Measurements from ENCODE around the gene MRPL12. TPM values are rescaled to one million over a fixed set of nuclear protein-coding genes. Genes with fewer than 3 reads are reported as not detected.

MRPL12 gene
- total and polyA plus RNA-seq, 4 donors, result 9.1 to 121 (median 59.3) TPM

- TF ChIP-seq TAF1 (conservative IDR thresholded peaks at IDR 0.05), result no peak
- TF ChIP-seq GABPA (IDR thresholded peaks at IDR 0.05 in 1 of 2, conservative IDR thresholded peaks at IDR 0.05 in 1 of 2), result no peak
- no peak for TF ChIP-seq ZBTB33 (IDR thresholded peaks at IDR 0.05)
- TF ChIP-seq MAX (IDR thresholded peaks at IDR 0.05), result no peak
- no peak for TF ChIP-seq ATF3 (IDR thresholded peaks at IDR 0.05)
- TF ChIP-seq RXRA (IDR thresholded peaks at IDR 0.05), result no peak
- TF ChIP-seq YY1 (IDR thresholded peaks at IDR 0.05), result no peak
- TF ChIP-seq EGR1 (IDR thresholded peaks at IDR 0.05; ENCODE audit: low read depth in 2 of 2), result no peak
- no peak for TF ChIP-seq CTCF (IDR thresholded peaks at IDR 0.05; ENCODE audit: low read depth, low read length, missing input control)
- TF ChIP-seq RAD21 (IDR thresholded peaks at IDR 0.05), result no peak
- no peak for TF ChIP-seq JUND (IDR thresholded peaks at IDR 0.05)
- TF ChIP-seq NR2F2 (IDR thresholded peaks at IDR 0.05), result no peak
- no peak for TF ChIP-seq FOXA1 (IDR thresholded peaks at IDR 0.05)
- TF ChIP-seq FOXA2 (IDR thresholded peaks at IDR 0.05), result no peak
- TF ChIP-seq HNF4G (IDR thresholded peaks at IDR 0.05), result no peak
- TF ChIP-seq SP1 (IDR thresholded peaks at IDR 0.05), result no peak
- Histone ChIP-seq H3K27ac (ENCODE audit: low read depth in 1 of 2, low read length in 2 of 2) (no peak overlapping the region), H3K4me1 (ENCODE audit: control insufficient read depth in 4 of 4, insufficient read depth in 4 of 4, low read length in 3 of 4) (peaks cover 15 to 58% (median 44%) of the 10 kb centered on the region in 4 donors), H3K4me3 (ENCODE audit: low read depth in 1 of 3, low read length in 3 of 3) (no peak overlapping the region), H3K36me3 (ENCODE audit: control insufficient read depth in 4 of 4, insufficient read depth in 3 of 4, low read depth in 1 of 4, low read length in 3 of 4) (peaks cover 0 to 7% (median 4%) of the 10 kb centered on the region in 4 donors), H3K9me3 (ENCODE audit: control insufficient read depth in 4 of 4, low read length in 3 of 4) (no peaks in the 10 kb centered on the region), H3K27me3 (ENCODE audit: control insufficient read depth in 4 of 4, insufficient read depth in 4 of 4, low read length in 3 of 4) (no peaks in the 10 kb centered on the region), H3K9ac (ENCODE audit: low read depth in 1 of 2, low read length in 2 of 2) (no peak overlapping the region)
- no peak for DNase-seq (ENCODE audit: low spot score)
- WGBS, result 93% methylated on average over 32 of the region's 32 CpGs
Measured at GRCh38 chr17:81715107-81715871, 12.1 kb downstream of the MRPL12 start.

- TF ChIP-seq ATF3 (IDR thresholded peaks at IDR 0.05), result no peak
- TF ChIP-seq RXRA (IDR thresholded peaks at IDR 0.05), result no peak
- no peak for TF ChIP-seq JUND (IDR thresholded peaks at IDR 0.05)
- TF ChIP-seq YY1 (IDR thresholded peaks at IDR 0.05), result no peak
- TF ChIP-seq RAD21 (IDR thresholded peaks at IDR 0.05), result no peak
- no peak for TF ChIP-seq CTCF (IDR thresholded peaks at IDR 0.05; ENCODE audit: low read depth, low read length, missing input control)
- TF ChIP-seq REST (IDR thresholded peaks at IDR 0.05), result no peak
- TF ChIP-seq MAX (IDR thresholded peaks at IDR 0.05), result no peak
- TF ChIP-seq EGR1 (IDR thresholded peaks at IDR 0.05; ENCODE audit: low read depth in 2 of 2), result no peak
- TF ChIP-seq FOXA1 (IDR thresholded peaks at IDR 0.05), result no peak
- no peak for TF ChIP-seq FOXA2 (IDR thresholded peaks at IDR 0.05)
- no peak for TF ChIP-seq NR2F2 (IDR thresholded peaks at IDR 0.05)
- Histone ChIP-seq H3K36me3 (ENCODE audit: control insufficient read depth in 4 of 4, insufficient read depth in 3 of 4, low read depth in 1 of 4, low read length in 3 of 4) (peaks cover 0 to 7% (median 4%) of the 10 kb centered on the region in 4 donors), H3K9ac (ENCODE audit: low read depth in 1 of 2, low read length in 2 of 2) (no peak overlapping the region), H3K4me1 (ENCODE audit: control insufficient read depth in 4 of 4, insufficient read depth in 4 of 4, low read length in 3 of 4) (peaks cover 10 to 56% (median 39%) of the 10 kb centered on the region in 4 donors), H3K27ac (ENCODE audit: low read depth in 1 of 2, low read length in 2 of 2) (no peak overlapping the region), H3K4me3 (ENCODE audit: low read depth in 1 of 3, low read length in 3 of 3) (no peak overlapping the region), H3K27me3 (ENCODE audit: control insufficient read depth in 4 of 4, insufficient read depth in 4 of 4, low read length in 3 of 4) (no peaks in the 10 kb centered on the region), H3K9me3 (ENCODE audit: control insufficient read depth in 4 of 4, low read length in 3 of 4) (no peaks in the 10 kb centered on the region)
- WGBS, result 94% methylated on average over 43 of the region's 43 CpGs
- no peak for DNase-seq (ENCODE audit: low spot score)
Measured at GRCh38 chr17:81715872-81716673, 12.9 kb downstream of the MRPL12 start.

Data from liver (tissue), 9 donors.